Measurements from ENCODE around the gene TEC.

TEC gene

GRCh38 chr4:48235050-48235449 lies 34.6 kb downstream of the TEC start:
- Histone ChIP-seq H3K27ac (no peak overlapping the region), H4K20me1 (ENCODE audit: insufficient read depth) (no peaks in the 10 kb centered on the region), H3K79me2 (ENCODE audit: insufficient read depth, low read depth) (no peaks in the 10 kb centered on the region), H3K9ac (no peak overlapping the region), H2AFZ (ENCODE audit: low read depth) (no peak overlapping the region), H3K4me1 (ENCODE audit: low read depth, poor library complexity, severe bottlenecking) (no peaks in the 10 kb centered on the region), H3K4me3 (IDR thresholded peaks at IDR 0.05; ENCODE audit: insufficient read depth, low read depth, low read length) (no peak overlapping the region), H3K4me2 (no peak overlapping the region), H3K27me3 (ENCODE audit: insufficient read depth, low read depth) (no peaks in the 10 kb centered on the region), H3K36me3 (ENCODE audit: insufficient read depth) (no peaks in the 10 kb centered on the region)
- no peak for TF ChIP-seq CTCF (conservative IDR thresholded peaks at IDR 0.05; ENCODE audit: low read depth, low read length)

GRCh38 chr4:48234575-48234974 lies 35.1 kb downstream of the TEC start:
- no peak overlapping the region for H2AFZ ChIP-seq (ENCODE audit: low read depth)
- H3K4me1 ChIP-seq (ENCODE audit: low read depth, poor library complexity, severe bottlenecking): no peaks in the 10 kb centered on the region
- TF ChIP-seq CTCF (conservative IDR thresholded peaks at IDR 0.05; ENCODE audit: low read depth, low read length): no peak
- H3K36me3 ChIP-seq (ENCODE audit: insufficient read depth): no peaks in the 10 kb centered on the region
- no peak overlapping the region for H3K9ac ChIP-seq
- H3K4me2 ChIP-seq: no peak overlapping the region
- H3K4me3 ChIP-seq (IDR thresholded peaks at IDR 0.05; ENCODE audit: insufficient read depth, low read depth, low read length): no peak overlapping the region
- no peaks in the 10 kb centered on the region for H3K79me2 ChIP-seq (ENCODE audit: insufficient read depth, low read depth)
- H3K27me3 ChIP-seq (ENCODE audit: insufficient read depth, low read depth): no peaks in the 10 kb centered on the region
- no peak overlapping the region for H3K27ac ChIP-seq
- H4K20me1 ChIP-seq (ENCODE audit: insufficient read depth): no peaks in the 10 kb centered on the region

GRCh38 chr4:48228949-48229348 lies 40.7 kb downstream of the TEC start:
- Histone ChIP-seq H3K36me3 (ENCODE audit: insufficient read depth) (no peaks in the 10 kb centered on the region), H3K4me1 (ENCODE audit: low read depth, poor library complexity, severe bottlenecking) (no peaks in the 10 kb centered on the region), H3K79me2 (ENCODE audit: insufficient read depth, low read depth) (no peaks in the 10 kb centered on the region), H3K4me3 (IDR thresholded peaks at IDR 0.05; ENCODE audit: insufficient read depth, low read depth, low read length) (no peak overlapping the region), H3K9ac (no peak overlapping the region), H4K20me1 (ENCODE audit: insufficient read depth) (no peaks in the 10 kb centered on the region), H3K27ac (no peak overlapping the region), H2AFZ (ENCODE audit: low read depth) (no peak overlapping the region), H3K27me3 (ENCODE audit: insufficient read depth, low read depth) (no peaks in the 10 kb centered on the region), H3K4me2 (no peak overlapping the region)
- no peak for TF ChIP-seq CTCF (conservative IDR thresholded peaks at IDR 0.05; ENCODE audit: low read depth, low read length)

GRCh38 chr4:48227662-48228061 lies 42.0 kb downstream of the TEC start:
- Histone ChIP-seq H3K79me2 (ENCODE audit: insufficient read depth, low read depth) (no peaks in the 10 kb centered on the region), H3K9ac (no peak overlapping the region), H3K4me1 (ENCODE audit: low read depth, poor library complexity, severe bottlenecking) (no peaks in the 10 kb centered on the region), H3K36me3 (ENCODE audit: insufficient read depth) (no peaks in the 10 kb centered on the region), H3K4me3 (IDR thresholded peaks at IDR 0.05; ENCODE audit: insufficient read depth, low read depth, low read length) (no peak overlapping the region), H3K4me2 (no peak overlapping the region), H3K27ac (no peak overlapping the region), H2AFZ (ENCODE audit: low read depth) (no peak overlapping the region), H3K27me3 (ENCODE audit: insufficient read depth, low read depth) (no peaks in the 10 kb centered on the region), H4K20me1 (ENCODE audit: insufficient read depth) (no peaks in the 10 kb centered on the region)
- no peak for TF ChIP-seq CTCF (conservative IDR thresholded peaks at IDR 0.05; ENCODE audit: low read depth, low read length)

- TF ChIP-seq CTCF (conservative IDR thresholded peaks at IDR 0.05; ENCODE audit: low read depth, low read length): no peak
- Histone ChIP-seq H3K4me1 (ENCODE audit: low read depth, poor library complexity, severe bottlenecking) (no peaks in the 10 kb centered on the region), H3K36me3 (ENCODE audit: insufficient read depth) (no peaks in the 10 kb centered on the region), H3K79me2 (ENCODE audit: insufficient read depth, low read depth) (no peaks in the 10 kb centered on the region), H3K27ac (no peak overlapping the region), H3K4me2 (no peak overlapping the region), H2AFZ (ENCODE audit: low read depth) (no peak overlapping the region), H4K20me1 (ENCODE audit: insufficient read depth) (no peaks in the 10 kb centered on the region), H3K4me3 (IDR thresholded peaks at IDR 0.05; ENCODE audit: insufficient read depth, low read depth, low read length) (no peak overlapping the region), H3K9ac (no peak overlapping the region), H3K27me3 (ENCODE audit: insufficient read depth, low read depth) (no peaks in the 10 kb centered on the region)
Measured at GRCh38 chr4:48226199-48226598, 43.4 kb downstream of the TEC start.
